Measurements from ENCODE around the gene ARVCF.
"Not testable (repeated sequence)": the region's sequence is repeated elsewhere in the genome, so short reads cannot be mapped to it uniquely, and the experiment has no call there.

Gene ARVCF

GRCh38 chr22:19935123-19935718 is 81.4 kb downstream of the ARVCF start:
- H3K23ac ChIP-seq (ENCODE audit: low read length); H2BK12ac ChIP-seq (ENCODE audit: low read length); H3K4me3 ChIP-seq (ENCODE audit: low read depth, low read length); H2AK5ac ChIP-seq (ENCODE audit: low read length); H2BK120ac ChIP-seq (ENCODE audit: insufficient read depth, low read length, poor library complexity); H3K79me1 ChIP-seq (ENCODE audit: low read length); H4K91ac ChIP-seq (ENCODE audit: low read depth, low read length); H4K12ac ChIP-seq (ENCODE audit: low read depth, low read length); H3K14ac ChIP-seq (ENCODE audit: low read length); H3K36me3 ChIP-seq (ENCODE audit: control insufficient read depth in 1 of 2, insufficient read depth in 2 of 2, low read length in 2 of 2); H2BK5ac ChIP-seq (ENCODE audit: low read depth, low read length, poor library complexity); H3K4me1 ChIP-seq (ENCODE audit: control insufficient read depth in 1 of 2, insufficient read depth in 2 of 2, low read length in 2 of 2); H3K79me2 ChIP-seq (ENCODE audit: control insufficient read depth, insufficient read depth, low read length, poor library complexity); H4K8ac ChIP-seq (ENCODE audit: low read depth, low read length); H3K27me3 ChIP-seq (ENCODE audit: insufficient read depth, low read length); H3K4ac ChIP-seq (ENCODE audit: low read depth, low read length); H3K27ac ChIP-seq (ENCODE audit: low read depth, low read length); H3K9me3 ChIP-seq (ENCODE audit: insufficient read depth, low read depth, low read length); H3K9ac ChIP-seq (ENCODE audit: low read length); H3K4me2 ChIP-seq (ENCODE audit: low read length); H3K18ac ChIP-seq (ENCODE audit: low read length); H2AFZ ChIP-seq (ENCODE audit: insufficient read depth, low read length, poor library complexity): not testable (repeated sequence)
- WGBS (ENCODE audit: extremely low coverage, insufficient coverage, insufficient read length), result no CpG with 5 or more reads among the region's 11 CpGs
- peak; percentile 69 to 84 for DNase-seq

GRCh38 chr22:19933341-19934241 is 83.0 kb downstream of the ARVCF start:
- WGBS (ENCODE audit: extremely low coverage, insufficient coverage, insufficient read length), result no CpG with 5 or more reads among the region's 9 CpGs
- H2BK12ac ChIP-seq (ENCODE audit: low read length), result no peak overlapping the region
- H3K9ac ChIP-seq (ENCODE audit: low read length), result no peak overlapping the region
- H2BK5ac ChIP-seq (ENCODE audit: low read depth, low read length, poor library complexity), result no peak overlapping the region
- H3K18ac ChIP-seq (ENCODE audit: low read length), result no peak overlapping the region
- no peak overlapping the region for H3K4me2 ChIP-seq (ENCODE audit: low read length)
- H2BK120ac ChIP-seq (ENCODE audit: insufficient read depth, low read length, poor library complexity), result no peak overlapping the region
- H2AFZ ChIP-seq (ENCODE audit: insufficient read depth, low read length, poor library complexity), result no peak overlapping the region
- H3K4me1 ChIP-seq (ENCODE audit: control insufficient read depth in 1 of 2, insufficient read depth in 2 of 2, low read length in 2 of 2), result no peaks in the 10 kb centered on the region
- H4K91ac ChIP-seq (ENCODE audit: low read depth, low read length), result no peak overlapping the region
- no peak overlapping the region for H3K4me3 ChIP-seq (ENCODE audit: low read depth, low read length)
- no peak overlapping the region for H2AK5ac ChIP-seq (ENCODE audit: low read length)
- H4K8ac ChIP-seq (ENCODE audit: low read depth, low read length), result no peak overlapping the region
- DNase-seq, result no peak
- peaks cover 3% of the 10 kb centered on the region for H3K9me3 ChIP-seq (ENCODE audit: insufficient read depth, low read depth, low read length)
- H3K14ac ChIP-seq (ENCODE audit: low read length), result no peak overlapping the region
- H3K36me3 ChIP-seq (ENCODE audit: control insufficient read depth in 1 of 2, insufficient read depth in 2 of 2, low read length in 2 of 2), result no peaks in the 10 kb centered on the region
- H3K23ac ChIP-seq (ENCODE audit: low read length), result no peak overlapping the region
- H3K4ac ChIP-seq (ENCODE audit: low read depth, low read length), result no peak overlapping the region
- H3K79me1 ChIP-seq (ENCODE audit: low read length), result no peaks in the 10 kb centered on the region
- no peak overlapping the region for H3K27ac ChIP-seq (ENCODE audit: low read depth, low read length)
- H3K27me3 ChIP-seq (ENCODE audit: insufficient read depth, low read length), result no peaks in the 10 kb centered on the region
- H3K79me2 ChIP-seq (ENCODE audit: control insufficient read depth, insufficient read depth, low read length, poor library complexity), result no peaks in the 10 kb centered on the region
- no peak overlapping the region for H4K12ac ChIP-seq (ENCODE audit: low read depth, low read length)

GRCh38 chr22:19932367-19933206 is 84.0 kb downstream of the ARVCF start:
- no peak overlapping the region for H3K23ac ChIP-seq (ENCODE audit: low read length)
- H4K91ac ChIP-seq (ENCODE audit: low read depth, low read length), result no peak overlapping the region
- no peak overlapping the region for H2AFZ ChIP-seq (ENCODE audit: insufficient read depth, low read length, poor library complexity)
- no peak overlapping the region for H3K4me2 ChIP-seq (ENCODE audit: low read length)
- no peak overlapping the region for H2AK5ac ChIP-seq (ENCODE audit: low read length)
- no peak overlapping the region for H4K12ac ChIP-seq (ENCODE audit: low read depth, low read length)
- H3K9me3 ChIP-seq (ENCODE audit: insufficient read depth, low read depth, low read length), result peaks cover 3% of the 10 kb centered on the region
- no peak overlapping the region for H3K4me3 ChIP-seq (ENCODE audit: low read depth, low read length)
- no peaks in the 10 kb centered on the region for H3K27me3 ChIP-seq (ENCODE audit: insufficient read depth, low read length)
- WGBS (ENCODE audit: extremely low coverage, insufficient coverage, insufficient read length), result no CpG with 5 or more reads among the region's 12 CpGs
- no peaks in the 10 kb centered on the region for H3K4me1 ChIP-seq (ENCODE audit: control insufficient read depth in 1 of 2, insufficient read depth in 2 of 2, low read length in 2 of 2)
- no peak overlapping the region for H3K18ac ChIP-seq (ENCODE audit: low read length)
- H2BK5ac ChIP-seq (ENCODE audit: low read depth, low read length, poor library complexity), result no peak overlapping the region
- DNase-seq, result no peak
- no peak overlapping the region for H4K8ac ChIP-seq (ENCODE audit: low read depth, low read length)
- H3K36me3 ChIP-seq (ENCODE audit: control insufficient read depth in 1 of 2, insufficient read depth in 2 of 2, low read length in 2 of 2), result no peaks in the 10 kb centered on the region
- H2BK12ac ChIP-seq (ENCODE audit: low read length), result no peak overlapping the region
- H3K79me2 ChIP-seq (ENCODE audit: control insufficient read depth, insufficient read depth, low read length, poor library complexity), result no peaks in the 10 kb centered on the region
- no peak overlapping the region for H3K4ac ChIP-seq (ENCODE audit: low read depth, low read length)
- H3K14ac ChIP-seq (ENCODE audit: low read length), result no peak overlapping the region
- no peaks in the 10 kb centered on the region for H3K79me1 ChIP-seq (ENCODE audit: low read length)
- no peak overlapping the region for H3K27ac ChIP-seq (ENCODE audit: low read depth, low read length)
- no peak overlapping the region for H3K9ac ChIP-seq (ENCODE audit: low read length)
- H2BK120ac ChIP-seq (ENCODE audit: insufficient read depth, low read length, poor library complexity), result no peak overlapping the region

- Histone ChIP-seq H2BK5ac (ENCODE audit: low read depth, low read length, poor library complexity) (no peak overlapping the region), H3K27me3 (ENCODE audit: insufficient read depth, low read length) (no peaks in the 10 kb centered on the region), H3K27ac (ENCODE audit: low read depth, low read length) (no peak overlapping the region), H4K8ac (ENCODE audit: low read depth, low read length) (no peak overlapping the region), H3K9ac (ENCODE audit: low read length) (no peak overlapping the region), H4K12ac (ENCODE audit: low read depth, low read length) (no peak overlapping the region), H3K18ac (ENCODE audit: low read length) (no peak overlapping the region), H3K36me3 (ENCODE audit: control insufficient read depth in 1 of 2, insufficient read depth in 2 of 2, low read length in 2 of 2) (no peaks in the 10 kb centered on the region), H2AFZ (ENCODE audit: insufficient read depth, low read length, poor library complexity) (no peak overlapping the region), H3K79me1 (ENCODE audit: low read length) (no peaks in the 10 kb centered on the region), H3K79me2 (ENCODE audit: control insufficient read depth, insufficient read depth, low read length, poor library complexity) (no peaks in the 10 kb centered on the region), H2BK12ac (ENCODE audit: low read length) (no peak overlapping the region), H3K23ac (ENCODE audit: low read length) (no peak overlapping the region), H2AK5ac (ENCODE audit: low read length) (no peak overlapping the region), H3K4ac (ENCODE audit: low read depth, low read length) (no peak overlapping the region), H4K91ac (ENCODE audit: low read depth, low read length) (no peak overlapping the region), H3K9me3 (ENCODE audit: insufficient read depth, low read depth, low read length) (peaks cover 3% of the 10 kb centered on the region), H3K4me1 (ENCODE audit: control insufficient read depth in 1 of 2, insufficient read depth in 2 of 2, low read length in 2 of 2) (no peaks in the 10 kb centered on the region), H2BK120ac (ENCODE audit: insufficient read depth, low read length, poor library complexity) (no peak overlapping the region), H3K4me3 (ENCODE audit: low read depth, low read length) (no peak overlapping the region), H3K14ac (ENCODE audit: low read length) (no peak overlapping the region), H3K4me2 (ENCODE audit: low read length) (no peak overlapping the region)
- DNase-seq, result no peak
- no CpG with 5 or more reads among the region's 8 CpGs for WGBS (ENCODE audit: extremely low coverage, insufficient coverage, insufficient read length)
Measured at GRCh38 chr22:19931514-19931913, 85.1 kb downstream of the ARVCF start.
